Stimulated activated CD8-positive, alpha-beta memory T cell treated with anti-CD3 and anti-CD28 coated beads, Interleukin-12 subunit alpha, Interleukin-12 subunit beta, amount 100 ng/mL, for 4 hours (primary cell): ENCODE measurements around the gene RALGAPB.
"Not testable (repeated sequence)": the region's sequence is repeated elsewhere in the genome, so short reads cannot be mapped to it uniquely, and the experiment has no call there.

Experiments used
- DNase-seq: peaks from one replicate; pipeline ENCODE4 v3.0.0-alpha.2; 2020; ENCODE audit warnings: low read depth

The RALGAPB gene

DNA sequence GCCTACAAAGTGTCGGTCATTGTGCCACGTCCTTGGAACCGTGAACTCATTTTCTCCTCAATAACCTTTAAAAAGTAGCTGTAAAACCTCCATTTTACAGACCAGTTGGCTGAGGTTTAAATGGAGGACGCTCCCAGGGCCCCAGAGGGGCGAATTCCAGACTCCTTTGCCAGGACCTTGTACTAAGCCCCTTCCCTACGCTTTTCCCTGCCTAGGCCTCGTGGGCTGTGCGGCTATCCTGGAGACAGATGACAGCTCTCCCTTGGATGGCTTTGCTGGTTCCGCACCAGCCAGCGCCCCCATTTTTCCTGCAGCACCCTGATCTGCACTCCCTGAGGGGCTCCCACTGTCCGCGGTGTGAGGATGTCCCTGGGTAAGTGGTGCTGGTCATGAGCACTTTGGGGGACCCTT is 25.4 kb upstream of the RALGAPB start:
- no peak for DNase-seq

DNA sequence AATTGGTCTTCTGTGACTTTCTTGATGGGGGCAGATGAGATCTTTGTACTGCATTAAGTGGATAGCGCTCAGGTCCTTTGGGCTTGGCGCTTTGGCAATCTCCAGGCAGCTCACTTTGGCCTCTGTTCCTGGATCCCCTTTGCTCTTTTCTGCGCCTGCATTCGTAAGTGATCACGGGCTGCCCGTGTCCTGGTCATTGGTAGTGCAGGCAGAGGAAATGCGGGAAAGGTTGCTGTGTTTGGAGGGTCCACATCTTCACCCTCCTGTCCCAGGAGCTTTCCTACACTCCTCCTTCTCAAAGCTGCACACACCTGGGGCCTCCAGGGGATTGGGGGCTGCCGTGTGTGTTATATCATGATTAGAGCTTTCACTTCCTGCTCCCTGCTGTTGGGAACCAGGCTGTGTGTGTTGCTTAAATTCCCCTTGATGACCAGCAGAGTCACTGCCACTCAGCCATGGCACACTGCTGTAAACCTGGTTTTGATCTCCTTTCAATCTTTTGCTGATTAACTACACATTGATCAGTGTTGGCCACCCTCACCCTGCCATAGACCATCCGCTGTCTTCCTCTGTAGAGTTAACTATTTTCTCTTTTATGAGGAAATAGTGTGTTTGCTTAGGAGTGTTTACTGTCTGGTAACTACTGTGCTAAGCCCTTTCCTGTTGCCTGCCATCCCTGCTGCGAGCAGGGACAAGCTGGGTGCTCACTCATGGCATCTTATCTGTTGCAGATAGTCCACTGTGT is 24.5 kb upstream of the RALGAPB start:
- DNase-seq = no peak

DNA sequence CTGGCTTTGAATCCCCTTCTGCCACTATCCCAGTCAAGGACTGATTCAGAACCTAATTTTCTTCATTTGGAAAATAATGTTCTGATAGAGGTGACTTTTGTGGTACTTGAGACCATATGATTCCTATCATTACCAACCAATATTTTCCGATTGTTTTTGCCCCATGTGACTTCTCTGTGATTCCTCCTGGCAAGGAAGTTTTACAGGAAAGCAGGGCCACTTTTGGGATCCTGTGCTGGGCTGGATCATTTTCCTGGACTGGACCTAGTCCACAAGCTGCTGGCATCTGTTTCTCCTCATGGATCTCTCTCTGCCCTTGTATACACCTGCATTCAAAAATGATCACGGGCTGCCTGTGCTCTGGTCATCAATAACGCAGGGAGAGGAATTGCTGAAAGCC is 23.6 kb upstream of the RALGAPB start:
- DNase-seq = no peak

DNA sequence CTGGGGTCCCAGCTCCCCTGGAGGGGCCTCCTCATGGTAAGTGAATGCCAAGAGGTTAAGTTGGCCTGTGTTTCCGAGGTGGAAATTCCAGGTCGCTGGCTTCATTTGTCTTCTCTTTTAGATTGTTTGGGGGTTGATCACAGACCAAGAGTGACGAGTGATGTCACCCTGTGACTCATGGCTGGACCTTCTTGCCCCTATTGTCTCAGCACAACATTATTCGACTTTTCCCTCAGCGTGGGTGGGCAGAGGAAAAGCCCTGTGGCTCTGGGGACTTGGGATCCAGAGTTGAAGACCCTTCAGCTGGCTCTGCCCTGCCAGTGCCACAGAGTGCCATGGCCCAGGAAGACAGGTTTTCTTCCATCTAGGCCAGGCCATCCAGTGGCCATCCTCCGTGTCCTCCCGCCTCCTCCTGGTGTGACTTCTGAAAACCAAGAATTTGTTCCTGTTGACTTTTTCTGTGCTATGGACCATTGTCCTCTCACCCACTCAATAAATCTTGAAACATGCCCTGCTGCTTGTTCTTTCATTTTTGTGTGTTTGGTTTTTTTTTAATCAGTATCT is 22.1 kb upstream of the RALGAPB start:
- DNase-seq = no peak

DNA sequence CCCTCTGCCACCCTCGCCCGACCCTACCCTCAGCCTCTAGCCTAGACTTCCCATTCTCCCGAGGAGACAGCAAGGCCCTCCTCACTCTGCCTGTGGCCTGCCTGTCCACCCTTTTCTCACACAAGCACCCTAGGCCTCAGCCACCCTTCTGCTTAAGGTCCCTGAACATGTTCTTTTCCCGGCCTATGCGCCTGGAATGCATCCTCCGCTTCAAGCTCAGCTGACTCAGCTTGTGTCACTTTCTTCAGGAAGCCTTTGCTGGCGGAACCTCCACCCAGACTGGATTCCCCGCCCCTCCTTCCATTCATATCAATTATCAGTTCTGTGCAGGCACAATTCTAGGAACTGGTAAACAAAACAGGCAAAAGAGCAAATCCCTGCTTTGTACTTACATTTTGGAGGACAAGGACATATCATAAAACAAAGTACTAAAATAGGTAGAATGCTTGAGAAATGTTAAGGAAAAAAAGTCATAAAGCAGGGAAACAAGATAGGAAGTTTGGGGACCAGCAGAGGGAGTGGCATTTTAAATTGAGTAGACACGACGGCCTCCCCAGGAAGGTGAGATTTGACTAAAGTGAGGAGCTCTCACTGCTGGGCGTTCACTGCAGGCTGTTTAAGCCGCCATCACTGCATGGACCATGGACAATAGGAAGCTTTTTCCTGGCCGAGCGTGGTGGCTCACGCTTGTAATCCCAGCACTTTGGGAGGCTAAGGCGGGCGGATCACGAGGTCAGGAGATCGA is 19.6 kb upstream of the RALGAPB start:
- DNase-seq = no peak

DNA sequence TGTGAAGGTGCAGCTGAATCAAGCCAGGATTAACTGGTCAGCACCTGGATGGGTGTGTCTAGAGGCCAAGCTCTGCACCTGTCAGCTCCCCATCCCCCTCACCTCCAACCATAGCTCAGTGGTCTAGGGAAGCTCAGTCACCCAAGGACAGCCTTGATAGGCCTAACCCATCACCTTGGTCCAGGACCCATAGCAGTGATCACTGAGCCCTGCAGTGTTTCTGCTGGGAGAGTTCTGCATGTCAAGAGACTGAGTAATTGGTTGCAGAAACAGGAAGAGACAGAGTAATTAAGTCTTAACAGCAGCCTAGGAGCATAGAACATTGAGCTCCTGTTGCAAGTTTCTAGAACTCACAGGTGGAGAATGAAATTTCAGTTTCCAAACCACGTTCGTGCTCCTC is 18.7 kb upstream of the RALGAPB start:
- DNase-seq = no peak

DNA sequence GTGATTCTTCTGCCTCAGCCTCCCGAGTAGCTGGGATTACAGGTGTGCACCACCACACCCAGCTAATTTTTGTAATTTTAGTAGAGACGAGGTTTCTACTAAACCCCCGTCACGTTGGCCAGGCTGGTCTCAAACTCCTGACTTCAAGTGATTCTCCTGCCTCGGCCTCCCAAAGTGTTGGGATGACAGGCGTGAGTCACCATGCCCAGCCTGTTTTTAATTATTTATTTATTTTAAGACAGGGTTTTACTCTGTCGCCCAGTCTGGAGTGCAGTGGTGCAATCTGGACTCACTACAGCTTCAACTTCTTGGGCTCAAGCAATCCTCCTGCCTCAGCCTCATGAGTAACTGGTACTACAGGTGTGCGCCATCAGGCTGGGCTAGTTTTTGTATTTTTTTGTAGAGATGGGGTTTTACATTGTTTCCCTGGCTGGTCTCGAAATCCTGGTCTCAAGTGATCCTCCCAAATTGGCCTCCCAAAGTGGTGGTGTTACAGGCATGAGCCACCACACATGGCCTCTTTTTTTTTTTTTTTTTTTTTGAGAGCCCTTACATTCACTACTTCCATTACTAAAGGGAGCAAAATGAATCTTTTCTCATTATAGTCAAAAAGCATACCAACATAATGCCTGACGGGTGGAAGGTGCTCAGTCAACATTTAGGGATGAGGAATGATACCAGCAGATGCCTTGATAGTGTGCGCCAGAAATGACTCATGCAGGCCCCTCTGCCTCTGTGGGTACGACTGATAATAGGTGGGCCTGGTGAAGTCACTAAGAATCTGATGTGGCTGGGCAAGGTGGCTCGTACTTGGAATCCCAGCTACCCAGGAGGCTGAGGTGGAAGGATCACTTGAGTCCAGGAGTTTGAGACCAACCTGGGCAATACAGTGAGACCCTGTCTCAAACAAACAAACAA is 17.8 kb upstream of the RALGAPB start:
- DNase-seq = no peak

DNA sequence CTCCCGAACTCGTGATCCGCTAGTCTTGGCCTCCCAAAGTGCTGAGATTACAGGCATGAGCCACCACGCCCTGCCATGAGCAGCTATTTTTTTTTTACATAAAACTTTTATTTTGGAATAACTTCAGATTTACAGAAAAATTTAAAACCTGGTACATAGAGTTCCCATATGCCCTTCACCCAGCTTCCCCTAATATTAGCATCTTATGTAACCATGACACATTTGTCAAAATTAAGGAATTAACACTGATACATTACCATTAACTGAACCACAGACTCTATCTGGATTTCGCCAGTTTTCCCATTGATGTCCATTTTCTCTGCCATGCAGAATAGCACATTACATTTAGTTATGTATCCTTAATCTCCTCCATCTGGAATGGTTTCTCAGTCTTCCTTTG is 14.3 kb upstream of the RALGAPB start:
- no peak for DNase-seq

DNA sequence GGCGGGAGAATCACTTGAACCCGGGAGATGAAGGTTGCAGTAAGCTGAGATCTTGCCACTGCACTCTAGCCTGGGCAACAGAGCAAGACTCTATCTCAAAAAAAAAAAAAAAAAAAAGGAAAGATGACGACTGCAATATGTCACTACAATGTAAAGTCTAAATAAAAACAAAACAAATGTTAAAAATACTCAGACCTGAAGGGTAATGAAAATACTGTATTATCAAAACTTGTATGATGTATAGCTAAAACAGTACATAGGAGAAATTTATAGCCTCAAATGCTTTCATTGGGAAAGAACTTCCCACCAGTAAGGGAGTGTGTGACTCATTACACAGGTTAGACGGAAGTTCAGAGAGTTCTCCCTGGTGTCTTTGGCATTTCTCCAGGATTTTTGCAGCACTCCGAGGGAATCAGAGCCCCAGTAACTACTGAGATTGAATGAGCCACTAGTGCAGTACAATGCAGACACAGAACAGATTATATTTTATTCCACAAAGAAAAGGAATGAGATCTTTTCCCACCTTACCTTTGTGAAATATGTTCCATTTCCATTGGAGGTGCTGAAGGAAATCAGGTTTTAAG is 12.5 kb upstream of the RALGAPB start:
- DNase-seq = no peak

DNA sequence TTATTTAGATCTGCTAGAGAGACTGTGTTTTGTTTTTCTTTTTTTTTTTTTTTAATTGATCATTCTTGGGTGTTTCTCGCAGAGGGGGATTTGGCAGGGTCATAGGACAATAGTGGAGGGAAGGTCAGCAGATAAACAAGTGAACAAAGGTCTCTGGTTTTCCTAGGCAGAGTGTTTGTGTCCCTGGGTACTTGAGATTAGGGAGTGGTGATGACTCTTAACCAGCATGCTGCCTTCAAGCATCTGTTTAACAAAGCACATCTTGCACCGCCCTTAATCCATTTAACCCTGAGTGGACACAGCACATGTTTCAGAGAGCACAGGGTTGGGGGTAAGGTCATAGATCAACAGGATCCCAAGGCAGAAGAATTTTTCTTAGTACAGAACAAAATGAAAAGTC is 12.0 kb upstream of the RALGAPB start:
- not testable (repeated sequence) for DNase-seq

DNA sequence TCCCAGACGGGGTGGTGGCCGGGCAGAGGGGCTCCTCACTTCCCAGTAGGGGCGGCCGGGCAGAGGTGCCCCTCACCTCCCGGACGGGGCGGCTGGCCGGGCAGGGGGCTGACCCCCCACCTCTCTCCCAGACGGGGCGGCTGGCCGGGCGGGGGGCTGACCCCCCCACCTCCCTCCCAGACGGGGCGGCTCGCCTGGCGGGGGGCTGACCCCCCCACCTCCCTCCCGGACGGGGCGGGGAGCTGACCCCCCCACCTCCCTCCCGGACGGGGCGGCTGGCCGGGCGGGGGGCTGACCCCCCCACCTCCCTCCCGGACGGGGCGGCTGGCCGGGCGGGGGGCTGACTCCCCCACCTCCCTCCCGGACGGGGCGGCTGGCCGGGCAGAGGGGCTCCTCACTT is 11.5 kb upstream of the RALGAPB start:
- not testable (repeated sequence) for DNase-seq

DNA sequence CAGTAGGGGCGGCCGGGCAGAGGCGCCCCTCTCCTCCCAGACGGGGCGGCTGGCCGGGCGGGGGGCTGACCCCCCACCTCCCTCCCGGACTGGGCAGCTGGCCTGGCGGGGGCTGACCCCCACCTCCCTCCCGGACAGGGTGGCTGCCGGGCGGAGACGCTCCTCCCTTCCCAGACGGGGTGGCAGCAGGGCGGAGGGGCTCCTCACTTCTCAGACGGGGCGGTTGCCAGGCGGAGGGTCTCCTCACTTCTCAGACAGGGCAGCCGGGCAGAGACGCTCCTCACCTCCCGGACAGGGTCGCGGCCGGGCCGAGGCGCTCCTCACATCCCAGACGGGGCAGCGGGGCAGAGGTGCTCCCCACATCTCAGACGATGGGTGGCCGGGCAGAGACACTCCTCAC is 11.1 kb upstream of the RALGAPB start:
- not testable (repeated sequence) for DNase-seq

DNA sequence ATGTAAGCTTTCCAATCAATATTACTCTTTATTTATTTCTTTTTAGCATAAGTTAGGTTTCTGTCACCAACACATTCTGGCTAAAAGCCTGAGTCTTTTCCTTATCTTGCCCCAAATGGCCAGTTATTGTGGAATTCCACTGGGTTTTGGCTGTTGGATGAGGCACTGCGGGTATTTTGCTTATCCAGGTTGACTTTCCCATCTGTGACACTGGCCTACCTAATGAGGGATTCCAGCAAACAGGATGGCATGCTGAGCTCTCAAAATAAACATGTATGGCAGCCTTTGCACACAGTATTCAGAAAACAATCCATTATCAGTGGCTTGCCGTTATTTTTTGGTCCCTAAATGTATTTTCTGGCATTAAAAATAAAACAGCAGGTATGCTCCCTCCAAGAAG is 6.5 kb upstream of the RALGAPB start:
- DNase-seq = no peak

DNA sequence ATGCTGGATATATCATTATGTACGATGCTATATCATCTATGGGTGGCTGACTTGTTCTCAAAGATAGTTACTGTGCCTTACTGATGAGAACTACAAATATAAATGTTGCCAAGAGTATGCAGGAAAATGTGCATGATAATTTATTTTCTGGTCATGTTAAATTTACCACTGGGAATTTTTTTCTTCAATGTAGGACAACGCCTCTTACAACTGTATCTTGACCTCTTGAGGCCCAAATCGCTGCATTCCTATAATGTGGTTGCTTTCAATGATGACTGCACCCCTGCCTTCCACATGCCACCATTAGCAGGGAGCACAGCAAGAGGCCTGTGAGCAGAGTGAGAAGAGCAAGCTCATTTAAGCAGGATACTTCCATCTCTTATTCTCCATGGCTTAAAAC is 5.7 kb upstream of the RALGAPB start:
- no peak for DNase-seq

DNA sequence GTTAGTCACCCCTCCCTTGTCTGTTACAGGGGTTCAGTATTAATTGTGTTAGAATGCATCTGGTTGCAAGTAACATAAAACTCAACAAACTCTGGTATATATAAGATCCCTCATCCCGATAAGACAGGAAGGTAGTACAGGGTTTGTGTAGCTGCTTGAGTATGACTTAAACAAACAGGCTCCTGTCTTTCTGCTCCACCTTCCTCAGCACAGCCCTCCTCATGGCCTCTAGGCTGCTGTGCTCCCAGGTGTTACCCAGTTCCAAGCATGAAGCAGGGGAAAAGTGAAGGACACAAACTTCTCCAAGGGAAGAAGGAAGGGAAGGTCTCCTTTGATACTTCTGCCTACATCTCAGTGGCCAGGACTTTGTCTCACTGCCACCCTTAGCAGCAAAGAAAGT is 1.4 kb upstream of the RALGAPB start:
- no peak for DNase-seq

DNA sequence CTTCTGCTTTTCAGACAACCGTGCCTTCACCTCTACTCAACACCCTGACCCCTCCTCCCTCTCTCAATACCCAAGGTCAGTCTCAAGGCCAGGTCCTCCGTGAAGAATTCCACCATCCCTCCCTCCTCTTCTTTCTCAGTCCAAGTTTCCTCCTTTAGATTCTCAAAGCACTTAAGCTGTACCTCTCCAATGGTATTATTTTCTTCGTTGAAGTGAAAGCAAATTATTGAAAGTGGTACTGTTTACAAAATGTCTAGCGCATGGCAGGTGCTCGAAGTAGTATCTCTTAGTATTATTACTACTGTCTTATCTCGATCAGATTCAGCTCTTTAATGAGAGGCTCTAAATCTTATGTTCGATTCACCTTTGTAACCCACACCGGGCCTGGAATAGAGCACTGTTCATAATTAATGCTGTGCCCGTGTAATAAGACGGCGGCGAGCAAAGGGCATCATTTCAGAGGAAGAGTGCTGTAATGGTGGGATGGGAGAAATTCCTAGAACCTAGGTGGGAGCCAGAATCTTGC is 593 bp upstream of the RALGAPB start:
- no peak for DNase-seq

DNA sequence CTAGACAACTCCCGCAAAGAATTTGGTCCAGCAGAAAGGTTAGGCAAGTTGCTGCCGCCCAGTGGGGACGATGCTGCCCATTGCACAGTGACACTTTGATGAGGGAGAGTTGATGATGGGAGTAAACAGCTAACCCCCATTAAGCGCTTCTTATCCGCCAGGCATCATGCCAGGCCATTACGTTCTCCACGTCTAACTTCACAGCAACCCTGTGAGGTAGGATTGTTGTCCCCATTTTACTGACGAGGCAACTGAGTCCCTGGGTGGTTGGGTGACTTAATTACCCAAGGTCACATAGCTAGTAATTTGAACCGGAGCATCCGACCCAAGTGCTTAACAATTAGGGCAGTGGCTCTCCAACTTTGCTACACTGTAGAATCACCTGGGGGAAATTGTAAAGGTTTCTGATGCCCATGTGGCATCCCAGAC is 738 bp downstream of the RALGAPB start:
- no peak for DNase-seq

DNA sequence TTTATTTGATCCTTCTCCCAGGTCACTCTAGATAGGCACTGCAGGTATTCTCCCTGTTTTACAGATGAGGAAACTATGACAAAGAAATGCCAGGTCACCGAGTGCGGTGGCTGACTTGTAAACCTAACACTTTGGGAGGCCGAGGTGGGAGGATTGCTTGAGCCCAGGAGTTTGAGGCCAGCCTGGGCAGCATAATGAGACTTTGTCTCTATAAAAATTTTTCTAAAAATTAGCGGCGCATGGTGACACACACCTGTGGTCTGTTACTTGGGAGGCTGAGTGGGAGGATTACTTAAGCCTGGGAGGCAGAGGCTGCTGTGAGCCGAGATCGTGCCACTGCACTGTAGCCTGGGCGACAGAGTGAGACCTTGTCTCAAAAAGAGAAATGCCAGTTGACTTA is 5.1 kb downstream of the RALGAPB start:
- DNase-seq = no peak

DNA sequence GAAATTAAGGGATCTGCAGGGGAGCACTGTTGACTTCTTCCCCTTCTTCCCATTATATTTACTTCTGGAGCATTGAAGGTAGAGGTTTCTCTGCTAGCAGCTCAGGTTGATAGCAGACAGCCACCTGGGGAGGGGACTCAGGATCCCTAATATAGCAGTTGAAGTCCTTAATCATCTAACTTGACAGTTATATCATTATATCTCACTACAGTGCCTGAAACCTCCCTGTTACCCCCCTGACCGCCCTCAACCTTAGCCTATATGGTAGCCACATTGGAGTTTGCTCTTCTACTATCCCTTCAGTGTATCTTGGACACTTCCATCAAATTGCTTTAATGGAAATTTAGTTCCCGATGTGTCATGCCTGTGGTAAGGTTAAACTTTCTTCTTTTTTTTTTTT is 7.0 kb downstream of the RALGAPB start:
- DNase-seq = no peak

DNA sequence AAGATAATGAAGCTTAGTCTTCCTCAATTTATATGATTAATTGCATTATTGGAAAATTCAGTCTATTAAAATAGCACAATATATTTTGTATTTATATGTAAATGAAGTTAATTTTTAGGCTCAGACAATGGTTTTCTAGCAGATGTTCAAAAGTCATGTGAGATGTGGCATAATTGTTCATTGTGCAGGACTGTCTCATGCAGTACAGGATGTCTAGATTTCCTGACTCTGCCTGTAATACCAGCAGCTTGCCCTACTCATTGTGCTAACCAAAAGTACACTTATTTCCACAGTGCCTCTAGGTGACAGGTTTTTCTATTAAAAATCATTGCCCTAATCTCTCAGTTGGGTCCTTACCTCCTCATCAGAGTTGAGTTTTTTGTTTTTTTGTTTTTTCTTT is 12.4 kb downstream of the RALGAPB start:
- no peak for DNase-seq

DNA sequence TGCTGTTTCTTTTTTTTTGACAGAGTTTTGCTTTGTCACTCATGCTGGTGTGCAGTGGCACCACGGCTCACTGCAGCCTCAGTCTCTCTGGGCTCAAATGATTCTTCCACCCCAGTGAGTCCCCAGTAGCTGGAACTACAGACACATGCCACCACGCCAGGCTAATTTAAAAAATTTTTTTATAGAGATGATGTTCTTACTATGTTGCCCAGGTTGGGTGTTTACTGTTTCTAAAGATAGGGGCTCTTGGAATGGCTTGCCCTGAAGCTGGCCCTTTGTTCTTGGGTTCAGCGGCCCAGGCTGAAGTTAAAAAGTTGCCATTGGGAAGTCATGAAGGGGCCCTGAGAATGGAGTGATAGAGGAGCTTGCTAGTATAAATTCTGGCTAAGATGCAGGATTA is 16.5 kb downstream of the RALGAPB start:
- no peak for DNase-seq
